ENCODE measurements around the gene KLF9. TPM values are rescaled to one million over a fixed set of nuclear protein-coding genes. Genes with fewer than 3 reads are reported as not detected.

KLF9 gene
- total and polyA plus RNA-seq, 2 donors (not counting 1 experiment from before 2014, with no cell fraction given), result 27.0 to 27.6 TPM

- Histone ChIP-seq H3K36me3 (ENCODE audit: control insufficient read depth, insufficient read depth, low read length) (no peaks in the 10 kb centered on the region), H4K20me1 (ENCODE audit: control insufficient read depth, extremely low read depth, insufficient read depth, low read length) (no peaks in the 10 kb centered on the region), H3K4me3 (replicated peaks in 1 of 4; ENCODE audit: control extremely low read depth in 1 of 4, insufficient read depth in 1 of 4, low read depth in 3 of 4, low read length in 4 of 4) (no peak overlapping the region), H3K9me3 (ENCODE audit: control insufficient read depth, insufficient read depth, low read depth, low read length) (no peaks in the 10 kb centered on the region), H3K79me2 (ENCODE audit: control insufficient read depth, insufficient read depth, low read length) (no peaks in the 10 kb centered on the region), H3K4me2 (ENCODE audit: extremely low read depth, insufficient read depth, low read length) (no peak overlapping the region), H3K4me1 (ENCODE audit: control insufficient read depth, extremely low read depth, insufficient read depth, low read length) (peaks cover 2% of the 10 kb centered on the region), H2AFZ (ENCODE audit: low read length) (no peak overlapping the region), H3K27me3 (ENCODE audit: control insufficient read depth, insufficient read depth, low read length) (no peaks in the 10 kb centered on the region), H3K9ac (ENCODE audit: insufficient read depth, low read length) (no peak overlapping the region), H3K27ac (ENCODE audit: insufficient read depth, low read length) (no peak overlapping the region)
- TF ChIP-seq CTCF (conservative IDR thresholded peaks at IDR 0.05 in 1 of 2, IDR thresholded peaks at IDR 0.05 in 1 of 2; ENCODE audit: low read depth in 1 of 2, low read length in 2 of 2) (no peak), EZH2 (IDR thresholded peaks at IDR 0.05; ENCODE audit: low read length, missing control alignments) (no peak)
- DNase-seq (ENCODE audit: low read depth in 2 of 2), result no peak
Measured at GRCh38 chr9:70441622-70442021, 27.2 kb upstream of the KLF9 start.

- Histone ChIP-seq H3K4me2 (ENCODE audit: extremely low read depth, insufficient read depth, low read length) (peak overlapping the region; percentile 42), H3K27me3 (ENCODE audit: control insufficient read depth, insufficient read depth, low read length) (no peaks in the 10 kb centered on the region), H4K20me1 (ENCODE audit: control insufficient read depth, extremely low read depth, insufficient read depth, low read length) (no peaks in the 10 kb centered on the region), H3K79me2 (ENCODE audit: control insufficient read depth, insufficient read depth, low read length) (no peaks in the 10 kb centered on the region), H3K27ac (ENCODE audit: insufficient read depth, low read length) (peak overlapping the region; percentile 13), H3K4me3 (replicated peaks in 1 of 4; ENCODE audit: control extremely low read depth in 1 of 4, insufficient read depth in 1 of 4, low read depth in 3 of 4, low read length in 4 of 4) (no peak overlapping the region), H3K9ac (ENCODE audit: insufficient read depth, low read length) (no peak overlapping the region), H3K9me3 (ENCODE audit: control insufficient read depth, insufficient read depth, low read depth, low read length) (no peaks in the 10 kb centered on the region), H3K36me3 (ENCODE audit: control insufficient read depth, insufficient read depth, low read length) (no peaks in the 10 kb centered on the region), H3K4me1 (ENCODE audit: control insufficient read depth, extremely low read depth, insufficient read depth, low read length) (peaks cover 5% of the 10 kb centered on the region), H2AFZ (ENCODE audit: low read length) (no peak overlapping the region)
- DNase-seq (ENCODE audit: low read depth in 2 of 2), result peak; percentile 73 to 91
- TF ChIP-seq EZH2 (IDR thresholded peaks at IDR 0.05; ENCODE audit: low read length, missing control alignments) (no peak), CTCF (conservative IDR thresholded peaks at IDR 0.05 in 1 of 2, IDR thresholded peaks at IDR 0.05 in 1 of 2; ENCODE audit: low read depth in 1 of 2, low read length in 2 of 2) (no peak)
Measured at GRCh38 chr9:70439991-70440706, 25.7 kb upstream of the KLF9 start.

GRCh38 chr9:70438341-70438928 lies 24.0 kb upstream of the KLF9 start:
- TF ChIP-seq CTCF (conservative IDR thresholded peaks at IDR 0.05 in 1 of 2, IDR thresholded peaks at IDR 0.05 in 1 of 2; ENCODE audit: low read depth in 1 of 2, low read length in 2 of 2) (no peak), EZH2 (IDR thresholded peaks at IDR 0.05; ENCODE audit: low read length, missing control alignments) (no peak)
- H3K79me2 ChIP-seq (ENCODE audit: control insufficient read depth, insufficient read depth, low read length), result no peaks in the 10 kb centered on the region
- no peak overlapping the region for H3K4me3 ChIP-seq (replicated peaks in 1 of 4; ENCODE audit: control extremely low read depth in 1 of 4, insufficient read depth in 1 of 4, low read depth in 3 of 4, low read length in 4 of 4)
- H3K9ac ChIP-seq (ENCODE audit: insufficient read depth, low read length), result no peak overlapping the region
- H2AFZ ChIP-seq (ENCODE audit: low read length), result peak overlapping the region; percentile 23
- peaks cover 5% of the 10 kb centered on the region for H3K4me1 ChIP-seq (ENCODE audit: control insufficient read depth, extremely low read depth, insufficient read depth, low read length)
- DNase-seq (ENCODE audit: low read depth in 2 of 2), result peak; percentile 68 to 95
- no peaks in the 10 kb centered on the region for H3K9me3 ChIP-seq (ENCODE audit: control insufficient read depth, insufficient read depth, low read depth, low read length)
- no peaks in the 10 kb centered on the region for H4K20me1 ChIP-seq (ENCODE audit: control insufficient read depth, extremely low read depth, insufficient read depth, low read length)
- H3K36me3 ChIP-seq (ENCODE audit: control insufficient read depth, insufficient read depth, low read length), result no peaks in the 10 kb centered on the region
- no peak overlapping the region for H3K27ac ChIP-seq (ENCODE audit: insufficient read depth, low read length)
- H3K4me2 ChIP-seq (ENCODE audit: extremely low read depth, insufficient read depth, low read length), result no peak overlapping the region
- H3K27me3 ChIP-seq (ENCODE audit: control insufficient read depth, insufficient read depth, low read length), result no peaks in the 10 kb centered on the region

All from fibroblast of lung (primary cell).